NT2/D1 (cell line): Measurements from ENCODE around the gene AFF1.

Experiments
- DNase-seq: peaks from one replicate; pipeline ENCODE4 v3.0.0-alpha.2; 2011; ENCODE audit warnings: low read depth, low spot score
- H3K27me3 ChIP-seq: 2 replicates; pipeline ENCODE4 v1.6.0; 2011; ENCODE audit warnings: mild to moderate bottlenecking; ENCODE audit not compliant: insufficient read length, insufficient read depth
- H3K36me3 ChIP-seq: 2 replicates; pipeline ENCODE4 v1.6.1; 2011; ENCODE audit warnings: mild to moderate bottlenecking, low read length, mixed read lengths; ENCODE audit not compliant: insufficient read depth, insufficient read length
- H3K4me1 ChIP-seq: 2 replicates; pipeline ENCODE4 v1.5.1; 2011; ENCODE audit not compliant: insufficient read depth, insufficient read length
- H3K4me3 ChIP-seq: 2 replicates; pipeline ENCODE4 v1.5.1; 2011; ENCODE audit warnings: low read depth; ENCODE audit not compliant: insufficient read length
- H3K9ac ChIP-seq: 2 replicates; pipeline ENCODE4 v1.6.0; 2011; ENCODE audit warnings: low read depth; ENCODE audit not compliant: insufficient read length
- H3K9me3 ChIP-seq: 2 replicates; pipeline ENCODE4 v1.5.1; 2011; ENCODE audit warnings: mild to moderate bottlenecking, low read length; ENCODE audit not compliant: insufficient read depth
- SUZ12 ChIP-seq: IDR thresholded peaks from 2 replicates; pipeline ENCODE4 v1.6.1; 2011; ENCODE audit not compliant: insufficient read length, insufficient read depth; ENCODE audit errors: extremely low read depth
- YY1 ChIP-seq: IDR thresholded peaks from 2 replicates; pipeline ENCODE4 v1.6.1; 2011; ENCODE audit not compliant: insufficient read length, insufficient read depth
- ZNF274 ChIP-seq: IDR thresholded peaks from 2 replicates; pipeline ENCODE4 v1.6.1; 2011; ENCODE audit warnings: mild to moderate bottlenecking, low read depth, low read length

The AFF1 gene

GRCh38 chr4:87003266-87003665, 68.5 kb downstream of the AFF1 start:
- Histone ChIP-seq H3K9me3 (no peaks in the 10 kb centered on the region), H3K36me3 (no peaks in the 10 kb centered on the region), H3K4me3 (no peak overlapping the region), H3K4me1 (peaks cover 2% of the 10 kb centered on the region), H3K27me3 (no peaks in the 10 kb centered on the region), H3K9ac (no peak overlapping the region)
- TF ChIP-seq SUZ12 (no peak), YY1 (no peak), ZNF274 (no peak)
- no peak for DNase-seq

DNA sequence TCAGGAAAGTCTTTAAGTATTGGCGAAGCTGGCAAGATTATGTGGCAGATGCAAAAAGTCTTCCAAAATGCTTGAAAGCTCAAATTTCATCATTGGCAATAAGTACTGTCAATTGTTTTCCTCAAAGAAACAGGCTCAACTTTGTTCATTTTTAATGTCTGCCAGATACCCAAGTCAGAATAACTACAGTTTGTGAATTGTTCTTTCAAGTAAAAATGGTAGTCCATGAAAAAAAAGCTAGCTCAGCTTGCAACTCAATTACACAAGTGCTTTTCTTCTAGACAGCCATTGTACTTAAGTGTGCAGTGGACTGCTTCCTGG, 70.5 kb downstream of the AFF1 start:
- H3K36me3 ChIP-seq: no peaks in the 10 kb centered on the region
- H3K9ac ChIP-seq: no peak overlapping the region
- no peaks in the 10 kb centered on the region for H3K27me3 ChIP-seq
- H3K4me1 ChIP-seq: peaks cover 2% of the 10 kb centered on the region
- DNase-seq: no peak
- no peak for TF ChIP-seq SUZ12
- no peaks in the 10 kb centered on the region for H3K9me3 ChIP-seq
- no peak overlapping the region for H3K4me3 ChIP-seq

DNA sequence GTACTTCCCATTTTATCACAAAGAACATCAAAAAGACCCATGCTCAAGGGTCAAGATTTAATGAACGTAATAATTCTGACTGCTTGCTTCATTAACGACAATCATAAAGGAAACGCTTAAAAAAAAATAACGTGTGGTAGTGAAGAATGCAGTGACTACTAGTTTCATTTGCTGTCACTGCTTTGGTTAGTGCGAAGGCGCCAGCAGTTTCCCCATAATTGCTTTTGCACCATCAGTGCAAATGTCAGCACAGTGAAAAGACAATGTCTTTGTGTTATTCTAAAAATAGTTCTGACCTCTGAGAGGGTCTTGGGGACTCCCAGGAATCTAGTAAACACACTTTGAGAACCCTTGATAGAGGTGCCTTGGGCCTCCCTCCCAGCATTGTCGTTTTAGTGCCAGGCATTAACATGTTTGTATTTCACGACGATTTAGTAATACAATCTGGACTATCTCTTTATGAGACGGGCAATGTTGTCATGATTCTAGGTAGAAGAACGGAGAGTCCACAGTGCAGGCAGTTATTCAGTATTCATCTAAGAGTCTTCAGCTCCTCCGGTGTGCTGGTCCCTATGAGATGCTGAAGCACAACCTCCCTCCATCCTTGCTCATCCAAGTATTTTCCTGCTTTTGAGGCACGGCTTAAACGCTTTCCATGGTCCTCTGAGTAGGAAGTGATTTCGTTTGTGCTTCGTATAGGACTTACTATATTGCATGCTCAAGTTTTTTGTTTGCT, 71.0 kb downstream of the AFF1 start:
- Histone ChIP-seq H3K27me3 (no peaks in the 10 kb centered on the region), H3K4me1 (peaks cover 2% of the 10 kb centered on the region), H3K4me3 (peak overlapping the region; percentile 69), H3K9ac (peak overlapping the region; percentile 90), H3K36me3 (no peaks in the 10 kb centered on the region), H3K9me3 (no peaks in the 10 kb centered on the region)
- no peak for DNase-seq
- TF ChIP-seq YY1: no peak
- no peak for TF ChIP-seq SUZ12
- TF ChIP-seq ZNF274: no peak

DNA sequence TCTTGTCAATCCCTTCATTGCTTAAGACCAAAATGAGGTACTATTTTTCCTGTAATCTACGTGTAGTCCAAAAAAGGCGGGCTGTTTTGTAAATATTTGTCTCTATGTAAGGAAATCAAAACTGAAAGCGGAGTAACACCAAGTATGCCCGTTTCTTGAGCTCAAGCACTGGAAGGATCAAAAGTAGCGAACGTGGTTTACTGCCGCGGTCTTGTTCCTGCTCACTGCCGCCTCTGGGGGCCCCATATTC, 71.5 kb downstream of the AFF1 start:
- Histone ChIP-seq H3K9ac (peak overlapping the region; percentile 90), H3K27me3 (no peaks in the 10 kb centered on the region), H3K36me3 (no peaks in the 10 kb centered on the region), H3K4me1 (peaks cover 2% of the 10 kb centered on the region), H3K4me3 (peak overlapping the region; percentile 69), H3K9me3 (no peaks in the 10 kb centered on the region)
- TF ChIP-seq SUZ12: no peak
- TF ChIP-seq ZNF274: no peak
- no peak for TF ChIP-seq YY1
- no peak for DNase-seq

DNA sequence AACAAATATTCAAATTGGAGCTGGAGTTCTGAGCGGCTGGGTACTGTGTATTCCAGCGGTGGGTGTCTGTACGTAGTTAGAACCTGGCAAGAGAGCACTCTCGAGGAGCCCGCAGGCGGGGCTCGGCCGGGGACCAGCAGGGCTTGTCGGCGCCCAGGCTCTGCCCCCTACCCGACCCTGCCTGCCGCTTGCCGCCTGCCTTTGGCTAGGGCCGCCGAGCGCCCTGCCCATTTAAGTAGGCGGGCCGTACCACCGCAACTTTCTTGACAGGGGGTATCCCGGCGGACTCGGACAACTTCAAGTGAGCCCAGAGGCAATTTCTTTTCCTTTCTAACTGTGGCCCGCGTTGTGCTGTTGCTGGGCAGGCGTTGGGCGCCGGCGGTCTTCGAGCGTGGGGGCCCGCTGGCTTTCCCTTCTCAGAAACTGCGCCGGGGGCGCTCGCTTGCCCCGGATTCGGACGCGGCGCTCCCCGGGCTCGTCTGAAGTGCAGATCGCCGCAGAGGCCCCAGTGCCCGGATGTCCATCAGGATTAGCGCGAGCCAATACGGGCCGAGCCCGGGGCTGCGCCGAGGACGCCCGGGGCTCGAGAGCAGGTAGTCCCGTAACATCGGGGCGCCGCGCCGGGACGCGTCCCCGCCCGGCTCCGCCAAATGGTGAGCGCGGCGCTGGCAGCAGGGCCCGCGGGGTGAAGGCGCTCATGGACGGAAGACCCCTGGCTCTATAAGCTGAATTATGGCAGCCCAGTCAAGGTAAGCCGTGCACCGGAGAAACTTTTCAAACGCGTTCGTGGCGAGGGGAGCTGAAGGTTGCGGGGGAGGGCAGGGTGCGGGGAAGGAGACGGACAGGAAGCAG, 72.1 kb downstream of the AFF1 start:
- Histone ChIP-seq H3K4me1 (peaks cover 2% of the 10 kb centered on the region), H3K27me3 (no peaks in the 10 kb centered on the region), H3K9ac (peak overlapping the region; percentile 90), H3K36me3 (no peaks in the 10 kb centered on the region), H3K9me3 (no peaks in the 10 kb centered on the region), H3K4me3 (peak overlapping the region; percentile 69)
- DNase-seq: peak; percentile 83
- TF ChIP-seq YY1 (no peak), SUZ12 (no peak), ZNF274 (no peak)

GRCh38 chr4:87007528-87008446, 73.0 kb downstream of the AFF1 start:
- no peak for DNase-seq
- TF ChIP-seq YY1: no peak
- TF ChIP-seq ZNF274: no peak
- no peak for TF ChIP-seq SUZ12
- H3K4me3 ChIP-seq: peak overlapping the region; percentile 69
- peak overlapping the region; percentile 90 for H3K9ac ChIP-seq
- H3K4me1 ChIP-seq: peaks cover 2% of the 10 kb centered on the region
- H3K27me3 ChIP-seq: no peaks in the 10 kb centered on the region
- no peaks in the 10 kb centered on the region for H3K36me3 ChIP-seq
- no peaks in the 10 kb centered on the region for H3K9me3 ChIP-seq

DNA sequence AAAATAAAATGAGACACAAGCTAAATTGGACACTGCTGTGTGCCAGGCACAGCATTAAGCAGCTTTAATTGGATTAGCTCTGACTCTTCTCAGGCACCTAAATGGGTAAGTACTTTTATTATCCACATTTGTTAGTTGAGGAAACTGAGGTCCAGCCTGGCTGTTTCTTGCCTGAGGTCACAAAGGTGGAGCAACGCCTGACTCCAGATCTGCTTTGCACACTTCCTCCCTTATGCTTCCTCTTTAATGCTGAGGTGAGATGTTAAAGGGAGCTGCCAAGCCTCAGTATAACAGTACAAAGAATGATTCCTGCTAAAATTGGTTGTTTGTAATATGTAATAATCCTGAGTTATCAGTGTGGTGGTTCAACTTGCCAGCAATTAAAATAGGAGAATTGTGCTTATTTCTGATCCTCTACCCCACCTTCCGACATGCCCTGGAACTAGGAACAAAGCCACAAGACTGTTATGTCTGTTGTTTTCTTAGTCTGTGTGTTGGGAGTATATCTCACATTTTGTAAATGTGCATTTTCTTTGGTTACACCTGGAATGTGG, 74.4 kb downstream of the AFF1 start:
- TF ChIP-seq YY1: no peak
- TF ChIP-seq ZNF274: no peak
- TF ChIP-seq SUZ12: no peak
- no peaks in the 10 kb centered on the region for H3K36me3 ChIP-seq
- no peaks in the 10 kb centered on the region for H3K9me3 ChIP-seq
- peaks cover 2% of the 10 kb centered on the region for H3K4me1 ChIP-seq
- DNase-seq: no peak
- no peak overlapping the region for H3K9ac ChIP-seq
- no peak overlapping the region for H3K4me3 ChIP-seq
- no peaks in the 10 kb centered on the region for H3K27me3 ChIP-seq
